Liver (tissue), 3 donors: ENCODE data around the gene KRTAP5-2.

Source experiments
- CTCF ChIP-seq: fragments of 150-350 bp; IDR thresholded peaks from 2 replicates; pipeline ENCODE4 v1.5.1; 2017; ENCODE audit warnings: improper control_type of control experiment, low read depth, low read length; ENCODE audit not compliant: missing input control
- GABPA ChIP-seq, 2 donors: IDR thresholded peaks in 1 of 2; conservative IDR thresholded peaks in 1 of 2; 2 replicates each; pipeline ENCODE4 v1.6.1; 2016; ENCODE audit warnings: antibody characterized with exemption in 2 of 2, mild to moderate bottlenecking in 1 of 2, moderate library complexity in 1 of 2
- MAX ChIP-seq: IDR thresholded peaks from 2 replicates; pipeline ENCODE4 v1.6.1; 2016; ENCODE audit warnings: antibody characterized with exemption
- RAD21 ChIP-seq, 2 donors: IDR thresholded peaks; 2 replicates each; pipeline ENCODE4 v1.6.1; 2016; ENCODE audit warnings: antibody characterized with exemption in 2 of 2, mild to moderate bottlenecking in 2 of 2
- REST ChIP-seq: IDR thresholded peaks from 2 replicates; pipeline ENCODE4 v1.6.1; 2016; ENCODE audit warnings: antibody characterized with exemption, mild to moderate bottlenecking
- TAF1 ChIP-seq: conservative IDR thresholded peaks from 2 replicates; pipeline ENCODE4 v1.6.1; 2016; ENCODE audit warnings: antibody characterized with exemption, mild to moderate bottlenecking
- YY1 ChIP-seq: IDR thresholded peaks from 2 replicates; pipeline ENCODE4 v1.6.1; 2016; ENCODE audit warnings: antibody characterized with exemption, mild to moderate bottlenecking
- donor health status: healthy.
- donor health status: healthy.

- TF ChIP-seq GABPA (IDR thresholded peaks at IDR 0.05 in 1 of 2, conservative IDR thresholded peaks at IDR 0.05 in 1 of 2) (no peak), CTCF (no peak), RAD21 (IDR thresholded peaks at IDR 0.05) (no peak), YY1 (no peak), TAF1 (no peak), REST (no peak), MAX (no peak)
These were observed 35.8 kb upstream of the KRTAP5-2 start for GRCh38 chr11:1633864-1634263.
